K562 (cell line): Measurements from ENCODE around the gene CDH8. TPM values are rescaled to one million over a fixed set of nuclear protein-coding genes. Genes with fewer than 3 reads are reported as not detected.

Source experiments
- E2F1 ChIP-seq: sonication (generic); formaldehyde crosslinking; IDR thresholded peaks from 2 replicates; pipeline ENCODE4 v1.8.1; 2023; ENCODE audit warnings: mild to moderate bottlenecking, missing genetic modification reagents, moderate library complexity
- HDAC3 ChIP-seq: fragments of 450-650 bp; IDR thresholded peaks from 2 replicates; pipeline ENCODE4 v1.6.1; 2018; ENCODE audit warnings: borderline replicate concordance, mild to moderate bottlenecking, moderate library complexity; ENCODE audit not compliant: partially characterized antibody
- IRF9 ChIP-seq: fragments of 450-650 bp; IDR thresholded peaks from 2 replicates; pipeline ENCODE4 v1.6.1; 2016; ENCODE audit warnings: missing biosample characterization, missing genetic modification characterization
- JUND ChIP-seq, 2 experiments: IDR thresholded peaks; 2 replicates in 1 of 2; 3 replicates in 1 of 2; pipeline ENCODE4 v1.6.1; 2011; ENCODE audit warnings: borderline replicate concordance in 2 of 2, low read depth in 2 of 2, low read length in 2 of 2, improper control_type of control experiment in 1 of 2, missing biosample characterization in 1 of 2, missing genetic modification characterization in 1 of 2, missing genetic modification reagents in 1 of 2
- TCF3 ChIP-seq: sonication (generic); formaldehyde crosslinking; IDR thresholded peaks from 2 replicates; pipeline ENCODE4 v1.4.0; 2020; ENCODE audit warnings: mild to moderate bottlenecking, missing genetic modification reagents
- TCF7L2 ChIP-seq: fragments of 150-350 bp; IDR thresholded peaks from 2 replicates; pipeline ENCODE4 v1.6.1; 2016; ENCODE audit warnings: low read depth, mild to moderate bottlenecking, low read length, moderate library complexity
- ZNF212 ChIP-seq: fragments of 450-650 bp; formaldehyde crosslinking; IDR thresholded peaks from 2 replicates; pipeline ENCODE4 v1.4.0; 2020; ENCODE audit warnings: mild to moderate bottlenecking
- ZNF518B ChIP-seq: fragments of 250-450 bp; sonication (Bioruptor Pico); IDR thresholded peaks from 2 replicates; pipeline ENCODE4 v1.5.0; 2021; ENCODE audit warnings: mild to moderate bottlenecking, moderate library complexity
- polyA plus RNA-seq, 8 experiments: library from polyadenylated mRNA; depleted of rRNA in 4 of 8; stranded (reverse) in 5 of 8; unstranded in 3 of 8; fragments of >200 nt; fragmentation: Nextera tagmentation in 2 of 8; fragmentation: Illumina TruSeq in 1 of 8; extraction: Ambion mirVana in 2 of 8; extraction: Trizol in 1 of 8; gene quantifications; 2 replicates each; pipeline versions ENCODE4 v1.2.1 to v1.2.3, GENCODE V29; 2011 to 2014; ENCODE audit warnings: inconsistent platforms in 1 of 8, missing spikeins in 1 of 8
- total RNA-seq, 7 experiments: library from RNA; depleted of rRNA in 6 of 7; stranded (reverse); fragments of >200 nt in 6 of 7; fragmentation: Illumina TruSeq in 2 of 7; extraction: Trizol in 2 of 7; gene quantifications; 2 replicates each; pipeline versions ENCODE4 v1.2.1 to v1.2.3, GENCODE V29; 2011 to 2021; ENCODE audit warnings: low replicate concordance in 1 of 7

Gene CDH8
- total and polyA plus RNA-seq, 9 of the 15 experiments (the other 6 are each of a cell fraction or from before 2014, with no cell fraction given): 0.22 to 1.4 (median 0.42) TPM; not detected in 4

GRCh38 chr16:62076886-62077285, 40.6 kb upstream of the CDH8 start (continued):
- TF ChIP-seq ZNF518B (CRISPR knock-in tag): no peak
- no peak for TF ChIP-seq HDAC3
- TF ChIP-seq ZNF212: no peak
- TF ChIP-seq TCF7L2: no peak
- no peak for TF ChIP-seq JUND (IDR thresholded peaks at IDR 0.05; ENCODE audit: borderline replicate concordance, low read depth, low read length)
- TF ChIP-seq JUND (tag; IDR thresholded peaks at IDR 0.05; ENCODE audit: borderline replicate concordance, low read depth, low read length): no peak
- no peak for TF ChIP-seq E2F1 (CRISPR knock-in tag)
- TF ChIP-seq IRF9: no peak
- no peak for TF ChIP-seq TCF3 (CRISPR knock-in tag)
- TF ChIP-seq, all 486 proteins: peak for 0
